K562 (cell line): ENCODE data around the gene H2AZ2. TPM values are rescaled to one million over a fixed set of nuclear protein-coding genes. Genes with fewer than 3 reads are reported as not detected.

Source experiments
- CBFA2T3 ChIP-seq: fragments of 450-650 bp; IDR thresholded peaks from 2 replicates; pipeline ENCODE4 v1.6.1; 2017
- CCAR2 ChIP-seq: fragments of 200-400 bp; formaldehyde crosslinking; IDR thresholded peaks from 2 replicates; pipeline ENCODE4 v1.6.1; 2017; ENCODE audit warnings: mild to moderate bottlenecking, low read depth, low read length
- FOS ChIP-seq: IDR thresholded peaks from 3 replicates; pipeline ENCODE4 v1.6.1; 2011; ENCODE audit not compliant: insufficient read length; ENCODE audit errors: extremely low read depth
- FOXO4 ChIP-seq: fragments of 450-650 bp; formaldehyde crosslinking; IDR thresholded peaks from 2 replicates; pipeline ENCODE4 v1.4.0; 2020; ENCODE audit warnings: mild to moderate bottlenecking, moderate library complexity
- GATAD2B ChIP-seq: fragments of 450-650 bp; IDR thresholded peaks from 2 replicates; pipeline ENCODE4 v1.6.1; 2017; ENCODE audit warnings: mild to moderate bottlenecking, borderline replicate concordance
- ILK ChIP-seq: fragments of 450-650 bp; IDR thresholded peaks from 2 replicates; pipeline ENCODE4 v1.6.1; 2016; ENCODE audit warnings: missing genetic modification characterization, low read depth, mild to moderate bottlenecking, missing compliant biosample characterization, moderate library complexity, borderline replicate concordance
- JUND ChIP-seq, 2 experiments: IDR thresholded peaks; 2 replicates in 1 of 2; 3 replicates in 1 of 2; pipeline ENCODE4 v1.6.1; 2011; ENCODE audit warnings: borderline replicate concordance in 2 of 2, low read depth in 2 of 2, low read length in 2 of 2, improper control_type of control experiment in 1 of 2, missing biosample characterization in 1 of 2, missing genetic modification characterization in 1 of 2, missing genetic modification reagents in 1 of 2
- MAX ChIP-seq: sonication (generic); formaldehyde crosslinking; IDR thresholded peaks from 2 replicates; pipeline ENCODE4 v1.9.0; 2022; ENCODE audit warnings: mild to moderate bottlenecking, missing genetic modification reagents
- MITF ChIP-seq: IDR thresholded peaks from 2 replicates; pipeline ENCODE4 v1.6.1; 2014; ENCODE audit warnings: antibody characterized with exemption
- MNT ChIP-seq, 2 experiments: fragments of 450-650 bp; conservative IDR thresholded peaks; 2 replicates each; pipeline ENCODE4 v1.6.1; 2017; ENCODE audit warnings: mild to moderate bottlenecking in 2 of 2, moderate library complexity in 2 of 2
- NFE2 ChIP-seq: IDR thresholded peaks from 2 replicates; pipeline ENCODE4 v1.6.1; 2014; ENCODE audit warnings: antibody characterized with exemption, low read depth
- NR3C1 ChIP-seq: sonication (generic); formaldehyde crosslinking; IDR thresholded peaks from 2 replicates; pipeline ENCODE4 v1.8.1; 2022; ENCODE audit warnings: missing genetic modification reagents
- PHF20 ChIP-seq: fragments of 450-650 bp; IDR thresholded peaks from 2 replicates; pipeline ENCODE4 v1.6.1; 2018; ENCODE audit not compliant: partially characterized antibody
- RUNX1 ChIP-seq: sonication (generic); IDR thresholded peaks from 2 replicates; pipeline ENCODE4 v1.6.1; 2016; ENCODE audit warnings: antibody characterized with exemption, low read depth
- SMARCC2 ChIP-seq: fragments of 450-650 bp; IDR thresholded peaks from 2 replicates; pipeline ENCODE4 v1.6.1; 2017; ENCODE audit warnings: antibody characterized with exemption, moderate library complexity, mild to moderate bottlenecking, low read depth
- SRF ChIP-seq, 2 experiments: fragments of 250-450, 450-650 bp in 1 of 2; sonication (Bioruptor Pico) in 1 of 2; sonication (generic) in 1 of 2; formaldehyde crosslinking; IDR thresholded peaks; 2 replicates each; pipeline versions ENCODE4 v1.5.0 to v1.5.1; 2020 to 2022; ENCODE audit warnings: mild to moderate bottlenecking in 1 of 2, missing genetic modification reagents in 1 of 2
- THRB ChIP-seq: fragments of 450-650 bp; formaldehyde crosslinking; conservative IDR thresholded peaks from 2 replicates; pipeline ENCODE4 v1.4.0; 2022; ENCODE audit warnings: mild to moderate bottlenecking, missing genetic modification characterization
- ZBTB2 ChIP-seq: fragments of 450-650 bp; IDR thresholded peaks from 2 replicates; pipeline ENCODE4 v1.6.1; 2016; ENCODE audit warnings: antibody characterized with exemption
- ZNF3 ChIP-seq: fragments of 250-450 bp; sonication (Bioruptor Pico); IDR thresholded peaks from 2 replicates; pipeline ENCODE4 v1.5.0; 2021; ENCODE audit warnings: mild to moderate bottlenecking, moderate library complexity
- polyA plus RNA-seq, 8 experiments: library from polyadenylated mRNA; depleted of rRNA in 4 of 8; stranded (reverse) in 5 of 8; unstranded in 3 of 8; fragments of >200 nt; fragmentation: Nextera tagmentation in 2 of 8; fragmentation: Illumina TruSeq in 1 of 8; extraction: Ambion mirVana in 2 of 8; extraction: Trizol in 1 of 8; gene quantifications; 2 replicates each; pipeline versions ENCODE4 v1.2.1 to v1.2.3, GENCODE V29; 2011 to 2014; ENCODE audit warnings: inconsistent platforms in 1 of 8, missing spikeins in 1 of 8
- total RNA-seq, 7 experiments: library from RNA; depleted of rRNA in 6 of 7; stranded (reverse); fragments of >200 nt in 6 of 7; fragmentation: Illumina TruSeq in 2 of 7; extraction: Trizol in 2 of 7; gene quantifications; 2 replicates each; pipeline versions ENCODE4 v1.2.1 to v1.2.3, GENCODE V29; 2011 to 2021; ENCODE audit warnings: low replicate concordance in 1 of 7

The H2AZ2 gene
- total and polyA plus RNA-seq, 9 of the 15 experiments (the other 6 are each of a cell fraction or from before 2014, with no cell fraction given), result 105 to 382 (median 286) TPM

GRCh38 chr7:44847509-44847919 lies 373 bp downstream of the H2AZ2 start (continued):
- TF ChIP-seq THRB (CRISPR knock-in tag) (no peak; the same call in 1 of the 2 replicates), CBFA2T3 (peak; percentile 94), FOS (no peak), MNT (conservative IDR thresholded peaks at IDR 0.05) (peak in 1 of 2 experiments; percentile 35; a peak in 1 of 4 replicates), ZNF3 (no peak), RUNX1 (no peak), GATAD2B (no peak), JUND (IDR thresholded peaks at IDR 0.05; ENCODE audit: borderline replicate concordance, low read depth, low read length) (peak; percentile 73), JUND (tag; IDR thresholded peaks at IDR 0.05; ENCODE audit: borderline replicate concordance, low read depth, low read length) (peak; percentile 60; the same call in 2 of the 3 replicates), SRF (CRISPR knock-in tag; IDR thresholded peaks at IDR 0.05) (no peak), NR3C1 (CRISPR knock-in tag) (no peak), MAX (CRISPR knock-in tag) (no peak), SMARCC2 (peak; percentile 87), FOXO4 (CRISPR knock-in tag) (no peak), NFE2 (no peak; the same call in 1 of the 2 replicates), MITF (no peak), ILK (tag) (no peak), CCAR2 (no peak), PHF20 (peak; percentile 53), ZBTB2 (0 out of 2 replicates have a peak, but pooled peaks have one; percentile 56)
